Transverse colon (tissue), 4 donors: ENCODE results near the gene KRTAP3-2. TPM values are rescaled to one million over a fixed set of nuclear protein-coding genes. Genes with fewer than 3 reads are reported as not detected.

Experiments
- DNase-seq: peaks from one replicate; pipeline ENCODE4 v3.0.0-alpha.2; 2019
- H3K27ac ChIP-seq, 4 donors: fragments of 200-600 bp; sonication (generic); 2 replicates each; pipeline ENCODE4 v1.5.1; 2016 to 2018; ENCODE audit warnings: inconsistent platforms in 4 of 4
- H3K27me3 ChIP-seq: fragments of 200-600 bp; sonication (generic); 2 replicates; pipeline ENCODE4 v1.5.1; 2017; ENCODE audit warnings: inconsistent platforms
- H3K36me3 ChIP-seq, 4 donors: fragments of 200-600 bp; sonication (generic); 2 replicates each; pipeline ENCODE4 v1.5.1; 2017 to 2019; ENCODE audit warnings: inconsistent platforms in 4 of 4
- H3K4me1 ChIP-seq, 4 donors: fragments of 200-600 bp; sonication (generic); 2 replicates each; pipeline ENCODE4 v1.5.1; 2017 to 2020; ENCODE audit warnings: inconsistent platforms in 4 of 4
- H3K4me3 ChIP-seq, 4 donors: fragments of 200-600 bp; sonication (generic); 1 replicate in 1 of 4; 2 replicates in 3 of 4; pipeline versions ENCODE4 v1.5.1 to v1.6.1; 2017 to 2019; ENCODE audit warnings: inconsistent platforms in 4 of 4
- H3K9me3 ChIP-seq, 2 donors: fragments of 200-600 bp; sonication (generic); 2 replicates each; pipeline ENCODE4 v1.5.1; 2017 to 2019; ENCODE audit warnings: inconsistent platforms in 2 of 2
- CTCF ChIP-seq, 5 experiments: fragments of 200-600 bp in 3 of 5; fragments of 450-650 bp in 2 of 5; sonication (generic) in 3 of 5; IDR thresholded peaks; 1 replicate in 2 of 5; 2 replicates in 3 of 5; pipeline ENCODE4 v1.5.1; 2016 to 2017; ENCODE audit warnings: antibody characterized with exemption in 5 of 5, inconsistent platforms in 3 of 5, mild to moderate bottlenecking in 2 of 5, moderate library complexity in 1 of 5
- EP300 ChIP-seq: sonication (generic); formaldehyde crosslinking; IDR thresholded peaks from one replicate; pipeline ENCODE4 v1.6.1; 2017; ENCODE audit warnings: antibody characterized with exemption, low read depth
- POLR2A ChIP-seq: fragments of 450-650 bp; IDR thresholded peaks from one replicate; pipeline ENCODE4 v1.6.1; 2016; ENCODE audit warnings: antibody characterized with exemption, mild to moderate bottlenecking, moderate library complexity
- POLR2AphosphoS5 ChIP-seq, 3 donors: sonication (generic); formaldehyde crosslinking; IDR thresholded peaks; one replicate each; pipeline ENCODE4 v1.6.1; 2016; ENCODE audit warnings: antibody characterized with exemption in 3 of 3
- WGBS, 2 donors: methylation state at CpG; one replicate each; pipeline ENCODE4 v1.1.5; 2018; ENCODE audit warnings: low coverage in 1 of 2; 5-methylcytosine and 5-hydroxymethylcytosine counted together
- in situ Hi-C, 4 donors: fragments of 200-750 bp; cut with MboI; loops; one replicate each; pipeline versions ENCODE4 v1.15.0 to v1.15.1; 2017; ENCODE audit warnings: low sequenced_read_pairs in 3 of 4, low pct_ligation_motif_present in 1 of 4, low pct_unique_long_range_greater_than_20kb in 1 of 4
- intact Hi-C: fragments of 100-400 bp; cut with DNase I; formaldehyde crosslinking; loops from one replicate; pipeline ENCODE4 v1.15.1; 2023; ENCODE audit warnings: low total_unique reads
- total RNA-seq, 4 donors: library from RNA; depleted of rRNA; stranded (reverse); fragments of >200 nt; gene quantifications; one replicate each; pipeline ENCODE4 v1.1.0, GENCODE V29; 2016

Gene KRTAP3-2
- total RNA-seq, 4 donors from 2014 or later, result not detected

DNA sequence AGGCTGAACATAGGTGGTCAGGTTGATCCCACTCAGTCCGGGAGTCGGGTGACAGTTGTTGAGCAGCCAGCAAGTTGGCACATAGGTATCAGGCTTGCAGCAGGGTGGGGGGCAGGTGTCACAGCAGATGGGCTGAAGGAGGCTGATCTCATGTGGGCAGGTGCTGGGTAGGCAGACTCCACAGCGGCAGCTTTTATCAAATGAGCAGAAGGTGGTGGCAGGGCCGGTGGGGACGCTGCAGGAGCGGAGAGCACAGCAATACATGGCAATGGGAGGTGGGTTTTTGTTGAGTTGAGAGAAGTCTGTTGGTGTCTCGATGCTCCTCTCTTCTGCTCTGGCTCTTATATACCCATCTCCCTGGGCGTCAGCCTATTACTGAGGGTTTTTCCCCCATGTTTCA lies 9.1 kb upstream of the KRTAP3-2 start, which contains the start of gene KRTAP3-1:
TSS of gene KRTAP3-1 (minus strand) at position 318 of the 400 bp plus-strand sequence. CDS start at position 264, 54 bp downstream.
- intact Hi-C loops (no loop called here), in situ Hi-C loops (no loop called here)
- Histone ChIP-seq H3K4me3 (no peak within 1 kb of the TSS), H3K27me3 (no peaks in the 10 kb centered on the region), H3K27ac (no peak within 1 kb of the TSS), H3K4me1 (no peaks in the 10 kb centered on the region), H3K9me3 (no peaks in the 10 kb centered on the region), H3K36me3 (no peaks in the 10 kb centered on the region)
- TF ChIP-seq POLR2AphosphoS5 (IDR thresholded peaks at IDR 0.05) (no peak), CTCF (IDR thresholded peaks at IDR 0.05) (no peak), EP300 (no peak), POLR2A (no peak)
- WGBS, 2 donors, result 82 to 87% methylated on average over 2 to 8 of the region's 8 CpGs
- no peak for DNase-seq

GRCh38 chr17:41004397-41004796 lies 4.7 kb upstream of the KRTAP3-2 start:
- in situ Hi-C loops (no loop called here), intact Hi-C loops (no loop called here)
- no peak for DNase-seq
- H3K36me3 ChIP-seq, result no peaks in the 10 kb centered on the region
- H3K27ac ChIP-seq, result no peak overlapping the region
- H3K9me3 ChIP-seq, result no peaks in the 10 kb centered on the region
- no peaks in the 10 kb centered on the region for H3K27me3 ChIP-seq
- H3K4me1 ChIP-seq, result no peaks in the 10 kb centered on the region
- no peak overlapping the region for H3K4me3 ChIP-seq
- no peak for TF ChIP-seq POLR2AphosphoS5 (IDR thresholded peaks at IDR 0.05)
- TF ChIP-seq POLR2A, result no peak
- no peak for TF ChIP-seq CTCF (IDR thresholded peaks at IDR 0.05)
- no peak for TF ChIP-seq EP300
- WGBS, 2 donors, result 74% methylated on average over 3 of the region's 3 CpGs; no CpG with 5 or more reads in 1 of the 2 donors

GRCh38 chr17:41003926-41004325 lies 4.2 kb upstream of the KRTAP3-2 start:
- Histone ChIP-seq H3K27ac (no peak overlapping the region), H3K36me3 (no peaks in the 10 kb centered on the region), H3K4me3 (no peak overlapping the region), H3K27me3 (no peaks in the 10 kb centered on the region), H3K4me1 (no peaks in the 10 kb centered on the region), H3K9me3 (no peaks in the 10 kb centered on the region)
- TF ChIP-seq POLR2AphosphoS5 (IDR thresholded peaks at IDR 0.05) (no peak), EP300 (no peak), POLR2A (no peak), CTCF (IDR thresholded peaks at IDR 0.05) (no peak)
- intact Hi-C loops (no loop called here), in situ Hi-C loops (no loop called here)
- DNase-seq, result no peak
- 67 to 69% methylated on average over 1 to 4 of the region's 4 CpGs for WGBS, 2 donors

DNA sequence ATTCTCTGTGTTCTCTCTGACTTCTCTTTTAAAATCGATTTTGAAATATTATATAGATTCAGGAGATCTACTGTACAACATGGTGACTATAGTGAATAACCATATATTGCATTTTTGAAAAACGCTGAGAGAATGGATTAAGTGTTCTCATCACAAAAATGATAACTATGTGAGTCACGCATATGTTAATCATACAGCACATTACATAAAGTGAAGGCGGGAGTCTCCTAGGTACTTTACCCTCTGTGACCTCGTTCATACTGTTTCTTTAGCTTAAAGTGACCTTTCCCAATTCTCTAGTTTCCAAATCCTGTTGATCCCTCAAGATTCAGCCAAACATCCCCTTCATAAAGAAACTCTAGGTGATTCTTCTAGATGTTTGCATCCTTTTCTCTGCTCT lies 3.1 kb upstream of the KRTAP3-2 start:
- H3K27me3 ChIP-seq, result no peaks in the 10 kb centered on the region
- WGBS, 2 donors, result 47 to 52% methylated on average over 5 of the region's 5 CpGs
- in situ Hi-C loops, result no loop called here
- no peak overlapping the region for H3K27ac ChIP-seq
- no peaks in the 10 kb centered on the region for H3K9me3 ChIP-seq
- TF ChIP-seq POLR2AphosphoS5 (IDR thresholded peaks at IDR 0.05) (no peak), CTCF (IDR thresholded peaks at IDR 0.05) (no peak), EP300 (no peak), POLR2A (no peak)
- H3K36me3 ChIP-seq, result no peaks in the 10 kb centered on the region
- no peaks in the 10 kb centered on the region for H3K4me1 ChIP-seq
- DNase-seq, result no peak
- intact Hi-C loops, result no loop called here
- H3K4me3 ChIP-seq, result no peak overlapping the region
